Ramos (cell line): Measurements from ENCODE around the gene CCDC90B.

Experiments used
- in situ Hi-C: fragments of 300-500 bp; cut with MboI; formaldehyde crosslinking; loops from one replicate; pipeline ENCODE4 v1.14.3; 2022; ENCODE audit warnings: low sequenced_read_pairs; ENCODE audit not compliant: unreplicated experiment

The CCDC90B gene

DNA sequence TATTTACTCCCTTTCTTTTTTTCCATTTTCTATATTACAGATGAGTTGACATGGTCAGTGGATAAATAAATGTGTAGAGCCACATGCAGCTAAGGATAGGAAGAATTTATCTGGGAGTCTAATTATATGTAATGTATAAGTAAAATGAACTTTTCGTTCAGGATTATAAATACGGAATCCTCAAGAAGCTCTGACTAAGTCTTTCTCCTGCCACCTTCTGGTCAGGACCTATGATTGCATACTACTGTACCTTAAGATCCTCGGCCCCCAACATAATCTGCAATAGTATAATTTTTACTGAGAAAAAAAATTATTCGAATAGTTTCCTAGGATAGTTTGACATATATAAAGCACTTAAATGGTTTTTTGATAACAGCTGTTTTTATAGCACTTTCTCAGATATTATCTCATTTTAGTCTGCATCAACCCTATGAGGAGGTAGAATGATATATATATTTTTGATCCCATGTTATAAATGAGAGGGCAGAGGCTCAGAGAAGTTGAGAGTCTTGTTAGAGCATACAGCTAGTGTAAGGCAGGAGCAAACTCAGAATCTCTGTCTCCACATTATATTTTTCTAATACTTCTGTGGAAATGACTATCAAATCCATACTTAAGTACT lies 36.1 kb downstream of the CCDC90B start:
- in situ Hi-C loops: loop anchor here (10.0 kb wide), 1 partner anchor 345 kb away; the partner anchor contains the start of genes DDIAS and PRCP

- in situ Hi-C loops: no loop called here
Measured at GRCh38 chr11:83249445-83249844, 36.7 kb downstream of the CCDC90B start.

DNA sequence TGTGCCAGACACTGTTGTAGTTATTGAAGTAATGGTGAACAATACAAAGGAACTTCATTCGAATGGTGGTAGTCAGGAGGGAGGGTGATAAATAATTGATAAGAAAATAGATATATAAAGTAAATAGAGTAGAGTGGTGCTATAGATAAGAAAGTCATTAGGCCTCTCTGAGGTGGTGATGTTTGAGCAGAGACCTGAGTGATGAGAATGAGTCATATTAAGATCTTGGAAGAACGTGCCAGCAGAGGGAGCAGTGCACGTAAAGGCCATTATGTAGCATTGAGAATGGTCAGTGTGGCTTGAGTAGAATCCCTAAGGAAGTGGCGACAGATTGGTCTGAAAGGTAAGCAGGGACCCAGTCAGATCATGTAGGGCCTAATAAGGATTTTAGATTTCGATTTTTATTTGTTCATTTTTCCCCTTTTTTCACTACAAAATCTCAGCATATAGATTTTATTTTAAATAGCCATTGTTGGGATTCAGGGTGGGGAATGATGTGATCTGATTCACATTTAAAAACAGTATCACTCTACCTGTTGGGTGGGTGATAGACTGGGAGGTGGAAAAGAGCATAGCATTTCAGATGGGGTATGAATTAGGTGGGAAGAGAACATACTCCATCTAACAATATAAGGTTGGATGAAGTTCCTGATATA lies 44.7 kb downstream of the CCDC90B start:
- in situ Hi-C loops: no loop called here

DNA sequence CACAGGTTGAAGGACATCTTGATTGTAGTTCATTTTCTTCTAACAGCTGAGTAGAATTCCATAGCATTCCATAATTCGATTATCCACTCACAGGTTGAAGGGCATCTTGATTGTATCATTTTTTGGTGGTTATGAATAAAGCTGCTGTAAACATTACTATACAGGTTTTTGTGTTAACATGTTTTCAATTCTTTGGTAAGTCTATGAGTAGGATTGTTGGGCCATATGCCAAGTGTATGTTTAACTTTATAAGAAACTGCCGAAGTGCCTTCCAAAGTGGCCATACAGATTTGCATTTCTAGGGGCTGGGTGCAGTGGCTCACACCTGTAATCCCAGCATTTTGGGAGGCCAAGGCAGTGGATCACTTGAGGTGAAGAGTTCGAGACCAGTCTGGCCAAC lies 48.1 kb downstream of the CCDC90B start:
- in situ Hi-C loops: no loop called here

GRCh38 chr11:83235825-83236224 lies 50.3 kb downstream of the CCDC90B start:
- in situ Hi-C loops: no loop called here

DNA sequence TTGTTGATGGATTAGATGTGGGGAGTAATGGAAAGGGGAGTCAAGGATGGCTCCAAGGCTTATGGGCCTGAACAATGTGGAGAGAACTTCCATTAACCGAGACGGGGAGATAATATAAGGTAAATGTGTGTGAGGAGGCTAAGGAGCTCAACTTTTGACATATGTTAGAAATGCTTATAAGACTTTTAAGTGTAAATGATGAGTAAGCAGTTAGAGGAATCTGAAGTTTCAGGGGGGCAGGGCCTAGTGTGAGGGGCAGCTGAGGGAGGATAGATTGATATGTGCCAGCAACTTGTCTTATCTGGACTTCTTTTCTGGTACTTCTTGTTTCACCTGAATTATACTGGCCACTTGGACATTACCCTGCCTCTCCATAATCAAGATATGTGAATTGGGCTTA lies 62.7 kb downstream of the CCDC90B start:
- in situ Hi-C loops: no loop called here

GRCh38 chr11:83222499-83222898 lies 63.7 kb downstream of the CCDC90B start:
- in situ Hi-C loops: no loop called here

GRCh38 chr11:83221694-83222093 lies 64.5 kb downstream of the CCDC90B start:
- in situ Hi-C loops: no loop called here

DNA sequence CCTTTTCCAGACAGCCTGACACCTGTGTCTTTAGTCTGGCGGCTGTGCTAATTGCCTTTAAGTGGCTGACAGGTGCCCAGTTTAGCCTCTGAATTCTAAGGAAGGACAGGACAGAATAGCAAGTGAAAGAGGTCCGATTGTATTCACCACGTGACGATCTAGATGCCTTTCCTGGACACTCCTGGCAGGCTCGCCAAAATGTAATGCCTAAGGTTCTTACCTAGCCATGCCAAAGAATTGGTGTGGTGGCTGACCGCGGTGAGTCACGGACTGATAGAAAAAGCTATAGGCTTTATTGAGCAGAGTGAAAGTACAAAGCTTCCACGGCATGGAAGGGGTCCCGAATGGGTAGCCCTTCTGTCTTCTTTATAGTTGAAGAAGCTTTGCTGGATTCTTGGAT lies 65.9 kb downstream of the CCDC90B start:
- in situ Hi-C loops: no loop called here

GRCh38 chr11:83219095-83219494 lies 67.1 kb downstream of the CCDC90B start:
- in situ Hi-C loops: no loop called here
